T-helper 2 cell treated with Interferon-gamma antibody and Interleukin-4, amounts not matched to agents 5 μg/mL and 100 μg/mL, for 36 hours (primary cell): ENCODE measurements around the gene KIAA0232.
"Not testable (repeated sequence)": the region's sequence is repeated elsewhere in the genome, so short reads cannot be mapped to it uniquely, and the experiment has no call there.

Source experiments
- DNase-seq: peaks from one replicate; pipeline ENCODE4 v3.0.0; 2021; ENCODE audit warnings: low spot score
- H3K27ac Mint-ChIP-seq: one replicate; pipeline ENCODE4 v1.8.0; 2021; ENCODE audit warnings: mild to moderate bottlenecking, mixed read lengths
- H3K27me3 Mint-ChIP-seq: one replicate; pipeline ENCODE4 v1.8.0; 2021; ENCODE audit warnings: low read depth, mixed read lengths
- H3K36me3 Mint-ChIP-seq: one replicate; pipeline ENCODE4 v1.8.0; 2021; ENCODE audit warnings: low read depth, mixed read lengths
- H3K4me1 Mint-ChIP-seq: one replicate; pipeline ENCODE4 v1.8.0; 2021; ENCODE audit warnings: low read depth, mixed read lengths
- H3K4me3 Mint-ChIP-seq: one replicate; pipeline ENCODE4 v1.8.0; 2022; ENCODE audit warnings: mild to moderate bottlenecking, moderate library complexity, mixed read lengths
- H3K9me3 Mint-ChIP-seq: one replicate; pipeline ENCODE4 v1.8.0; 2021; ENCODE audit warnings: mixed read lengths

KIAA0232 gene

GRCh38 chr4:6820695-6821094, 38.2 kb downstream of the KIAA0232 start:
- Mint-ChIP-seq H3K27me3 (no peaks in the 10 kb centered on the region), H3K4me1 (peaks cover 9% of the 10 kb centered on the region), H3K36me3 (peaks cover 39% of the 10 kb centered on the region), H3K27ac (no peak overlapping the region), H3K4me3 (no peak overlapping the region), H3K9me3 (peaks cover 36% of the 10 kb centered on the region)
- no peak for DNase-seq

- H3K36me3 Mint-ChIP-seq, result peaks cover 35% of the 10 kb centered on the region
- H3K9me3 Mint-ChIP-seq, result peaks cover 27% of the 10 kb centered on the region
- H3K4me1 Mint-ChIP-seq, result peaks cover 9% of the 10 kb centered on the region
- no peak overlapping the region for H3K4me3 Mint-ChIP-seq
- no peak for DNase-seq
- H3K27me3 Mint-ChIP-seq, result no peaks in the 10 kb centered on the region
- no peak overlapping the region for H3K27ac Mint-ChIP-seq
Measured at GRCh38 chr4:6824071-6824470, 41.5 kb downstream of the KIAA0232 start.

GRCh38 chr4:6824772-6825402, 42.4 kb downstream of the KIAA0232 start:
- Mint-ChIP-seq H3K27me3 (no peaks in the 10 kb centered on the region), H3K27ac (no peak overlapping the region), H3K9me3 (peaks cover 19% of the 10 kb centered on the region), H3K4me1 (peaks cover 9% of the 10 kb centered on the region), H3K36me3 (peaks cover 38% of the 10 kb centered on the region), H3K4me3 (no peak overlapping the region)
- DNase-seq, result no peak

- H3K36me3 Mint-ChIP-seq, result peaks cover 33% of the 10 kb centered on the region
- H3K9me3 Mint-ChIP-seq, result peaks cover 13% of the 10 kb centered on the region
- no peak for DNase-seq
- peak overlapping the region; percentile 36 for H3K27ac Mint-ChIP-seq
- H3K27me3 Mint-ChIP-seq, result no peaks in the 10 kb centered on the region
- H3K4me1 Mint-ChIP-seq, result peaks cover 9% of the 10 kb centered on the region
- no peak overlapping the region for H3K4me3 Mint-ChIP-seq
Measured at GRCh38 chr4:6825403-6825802, 42.9 kb downstream of the KIAA0232 start.

GRCh38 chr4:6826781-6827508, 44.4 kb downstream of the KIAA0232 start:
- peaks cover 5% of the 10 kb centered on the region for H3K9me3 Mint-ChIP-seq
- H3K27me3 Mint-ChIP-seq, result no peaks in the 10 kb centered on the region
- H3K4me1 Mint-ChIP-seq, result peaks cover 9% of the 10 kb centered on the region
- no peak overlapping the region for H3K27ac Mint-ChIP-seq
- no peak for DNase-seq
- no peak overlapping the region for H3K4me3 Mint-ChIP-seq
- peaks cover 37% of the 10 kb centered on the region for H3K36me3 Mint-ChIP-seq

GRCh38 chr4:6829086-6829485, 46.6 kb downstream of the KIAA0232 start:
- H3K27ac Mint-ChIP-seq, result no peak overlapping the region
- no peak for DNase-seq
- no peaks in the 10 kb centered on the region for H3K9me3 Mint-ChIP-seq
- peaks cover 39% of the 10 kb centered on the region for H3K36me3 Mint-ChIP-seq
- no peaks in the 10 kb centered on the region for H3K27me3 Mint-ChIP-seq
- H3K4me3 Mint-ChIP-seq, result no peak overlapping the region
- peaks cover 9% of the 10 kb centered on the region for H3K4me1 Mint-ChIP-seq

- Mint-ChIP-seq H3K9me3 (no peaks in the 10 kb centered on the region), H3K27ac (no peak overlapping the region), H3K36me3 (peaks cover 30% of the 10 kb centered on the region), H3K27me3 (no peaks in the 10 kb centered on the region), H3K4me3 (no peak overlapping the region), H3K4me1 (no peaks in the 10 kb centered on the region)
- no peak for DNase-seq
Measured at GRCh38 chr4:6834867-6835266, 52.3 kb downstream of the KIAA0232 start.

- H3K4me1 Mint-ChIP-seq, H3K9me3 Mint-ChIP-seq, DNase-seq, H3K27me3 Mint-ChIP-seq, H3K27ac Mint-ChIP-seq, H3K4me3 Mint-ChIP-seq: not testable (repeated sequence)
- peaks cover 29% of the 10 kb centered on the region for H3K36me3 Mint-ChIP-seq
Measured at GRCh38 chr4:6835616-6836015, 53.1 kb downstream of the KIAA0232 start.

GRCh38 chr4:6837106-6837505, 54.6 kb downstream of the KIAA0232 start:
- not testable (repeated sequence) for H3K4me1 Mint-ChIP-seq, H3K4me3 Mint-ChIP-seq, DNase-seq, H3K27me3 Mint-ChIP-seq, H3K9me3 Mint-ChIP-seq, H3K27ac Mint-ChIP-seq
- peaks cover 26% of the 10 kb centered on the region for H3K36me3 Mint-ChIP-seq

- no peak for DNase-seq
- peaks cover 31% of the 10 kb centered on the region for H3K36me3 Mint-ChIP-seq
- no peak overlapping the region for H3K4me3 Mint-ChIP-seq
- no peak overlapping the region for H3K27ac Mint-ChIP-seq
- H3K9me3 Mint-ChIP-seq, result no peaks in the 10 kb centered on the region
- no peaks in the 10 kb centered on the region for H3K4me1 Mint-ChIP-seq
- no peaks in the 10 kb centered on the region for H3K27me3 Mint-ChIP-seq
Measured at GRCh38 chr4:6839579-6839978, 57.1 kb downstream of the KIAA0232 start.

- no peaks in the 10 kb centered on the region for H3K27me3 Mint-ChIP-seq
- no peaks in the 10 kb centered on the region for H3K4me1 Mint-ChIP-seq
- H3K4me3 Mint-ChIP-seq, result no peak overlapping the region
- peaks cover 30% of the 10 kb centered on the region for H3K36me3 Mint-ChIP-seq
- H3K9me3 Mint-ChIP-seq, result no peaks in the 10 kb centered on the region
- no peak overlapping the region for H3K27ac Mint-ChIP-seq
- no peak for DNase-seq
Measured at GRCh38 chr4:6840062-6840976, 57.8 kb downstream of the KIAA0232 start.

- Mint-ChIP-seq H3K36me3 (peaks cover 31% of the 10 kb centered on the region), H3K4me3 (no peak overlapping the region), H3K9me3 (peaks cover 4% of the 10 kb centered on the region), H3K4me1 (peaks cover 3% of the 10 kb centered on the region), H3K27ac (no peak overlapping the region), H3K27me3 (no peaks in the 10 kb centered on the region)
- no peak for DNase-seq
Measured at GRCh38 chr4:6845027-6845426, 62.5 kb downstream of the KIAA0232 start.

- H3K27ac Mint-ChIP-seq, result no peak overlapping the region
- peaks cover 35% of the 10 kb centered on the region for H3K36me3 Mint-ChIP-seq
- peaks cover 3% of the 10 kb centered on the region for H3K4me1 Mint-ChIP-seq
- H3K27me3 Mint-ChIP-seq, result no peaks in the 10 kb centered on the region
- H3K4me3 Mint-ChIP-seq, result no peak overlapping the region
- peaks cover 6% of the 10 kb centered on the region for H3K9me3 Mint-ChIP-seq
- DNase-seq, result no peak
Measured at GRCh38 chr4:6845574-6845973, 63.0 kb downstream of the KIAA0232 start.

GRCh38 chr4:6847178-6847577, 64.7 kb downstream of the KIAA0232 start:
- peaks cover 46% of the 10 kb centered on the region for H3K36me3 Mint-ChIP-seq
- H3K4me3 Mint-ChIP-seq, result no peak overlapping the region
- peaks cover 3% of the 10 kb centered on the region for H3K4me1 Mint-ChIP-seq
- DNase-seq, result no peak
- no peaks in the 10 kb centered on the region for H3K27me3 Mint-ChIP-seq
- H3K9me3 Mint-ChIP-seq, result peaks cover 20% of the 10 kb centered on the region
- no peak overlapping the region for H3K27ac Mint-ChIP-seq
